DND-41 (cell line): ENCODE measurements around the gene MUL1.

Experiments used
- CTCF ChIP-seq: IDR thresholded peaks from 2 replicates; pipeline ENCODE4 v1.5.1; 2012; ENCODE audit warnings: borderline replicate concordance, low read length, moderate library complexity, mild to moderate bottlenecking; ENCODE audit not compliant: poor library complexity, severe bottlenecking; ENCODE audit errors: extremely low read depth
- EZH2 ChIP-seq: IDR thresholded peaks from 3 replicates; pipeline ENCODE4 v1.6.1; 2012; ENCODE audit warnings: borderline replicate concordance, low read depth, mild to moderate bottlenecking, moderate library complexity, low read length, inconsistent platforms; ENCODE audit not compliant: severe bottlenecking

GRCh38 chr1:20521960-20522861 lies 14.3 kb upstream of the MUL1 start:
- TF ChIP-seq CTCF (peak; percentile 86), EZH2 (no peak)
